ENCODE data around the gene CTSK.

DNA sequence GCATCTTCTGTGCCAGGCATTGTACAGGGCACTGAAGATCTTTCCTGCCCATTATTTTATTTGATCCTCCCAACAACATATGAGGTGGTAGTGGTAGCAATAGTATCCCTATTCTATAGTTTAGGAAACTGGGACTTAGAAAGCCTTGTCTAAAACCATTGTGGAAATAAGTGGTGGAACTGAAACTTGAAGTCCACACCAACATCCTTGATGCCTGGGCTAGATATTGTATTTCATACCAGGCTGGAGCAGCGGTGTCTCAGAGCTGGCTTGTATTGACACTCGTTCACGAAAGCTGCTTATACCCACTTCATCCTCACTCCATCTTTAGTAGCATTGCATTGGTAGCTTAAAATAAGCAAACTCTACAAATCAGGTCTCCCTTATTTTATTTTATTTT, 32.8 kb downstream of the CTSK start:
- TF ChIP-seq, protein P1, sequence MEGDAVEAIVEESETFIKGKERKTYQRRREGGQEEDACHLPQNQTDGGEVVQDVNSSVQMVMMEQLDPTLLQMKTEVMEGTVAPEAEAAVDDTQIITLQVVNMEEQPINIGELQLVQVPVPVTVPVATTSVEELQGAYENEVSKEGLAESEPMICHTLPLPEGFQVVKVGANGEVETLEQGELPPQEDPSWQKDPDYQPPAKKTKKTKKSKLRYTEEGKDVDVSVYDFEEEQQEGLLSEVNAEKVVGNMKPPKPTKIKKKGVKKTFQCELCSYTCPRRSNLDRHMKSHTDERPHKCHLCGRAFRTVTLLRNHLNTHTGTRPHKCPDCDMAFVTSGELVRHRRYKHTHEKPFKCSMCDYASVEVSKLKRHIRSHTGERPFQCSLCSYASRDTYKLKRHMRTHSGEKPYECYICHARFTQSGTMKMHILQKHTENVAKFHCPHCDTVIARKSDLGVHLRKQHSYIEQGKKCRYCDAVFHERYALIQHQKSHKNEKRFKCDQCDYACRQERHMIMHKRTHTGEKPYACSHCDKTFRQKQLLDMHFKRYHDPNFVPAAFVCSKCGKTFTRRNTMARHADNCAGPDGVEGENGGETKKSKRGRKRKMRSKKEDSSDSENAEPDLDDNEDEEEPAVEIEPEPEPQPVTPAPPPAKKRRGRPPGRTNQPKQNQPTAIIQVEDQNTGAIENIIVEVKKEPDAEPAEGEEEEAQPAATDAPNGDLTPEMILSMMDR (IDR thresholded peaks at IDR 0.05; ENCODE audit: poor library complexity), result no peak
- no peak for TF ChIP-seq EZH2 (IDR thresholded peaks at IDR 0.05; ENCODE audit: borderline replicate concordance)

Measured in hepatocyte (in vitro differentiated cells).